Measurements from ENCODE around the gene PKNOX1. TPM values are rescaled to one million over a fixed set of nuclear protein-coding genes. Genes with fewer than 3 reads are reported as not detected.
"Not testable (repeated sequence)": the region's sequence is repeated elsewhere in the genome, so short reads cannot be mapped to it uniquely, and the experiment has no call there.

PKNOX1 gene
- total RNA-seq, 6 experiments from 2014 or later, result 6.2 to 9.5 (median 7.4) TPM

DNA sequence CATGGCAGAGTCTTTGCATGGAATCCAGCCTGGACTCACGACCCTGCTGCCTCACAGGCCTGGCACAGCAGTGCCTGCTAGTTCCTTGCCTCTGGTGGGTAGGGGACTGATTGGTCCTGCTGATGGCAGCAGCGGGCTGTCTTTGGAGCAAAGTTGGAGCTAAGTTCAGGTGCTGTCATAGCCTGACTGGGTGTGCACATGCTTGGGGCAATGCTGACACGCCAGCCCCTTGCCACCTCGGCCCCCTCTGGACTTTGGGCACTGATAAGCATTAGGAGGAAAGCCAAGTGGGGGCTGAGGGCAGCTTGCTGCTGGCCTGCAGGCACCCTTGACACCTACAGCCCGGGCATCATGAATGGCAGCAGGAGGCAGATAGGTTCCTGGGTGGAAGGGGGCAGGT, 67.8 kb downstream of the PKNOX1 start:
- DNase-seq; H3K36me3 ChIP-seq; H3K4me3 ChIP-seq; H3K27me3 ChIP-seq; H3K9me3 ChIP-seq; H3K4me1 ChIP-seq; H3K27ac ChIP-seq; intact Hi-C loops (cut with DNase I): not testable (repeated sequence)
- no CpG with 5 or more reads among the region's 5 CpGs for whole genome bisulfite sequencing (ENCODE audit: insufficient coverage, low coverage, low lambda C conversion rate, missing lambda C conversion rate)
- TF ChIP-seq, protein P1, sequence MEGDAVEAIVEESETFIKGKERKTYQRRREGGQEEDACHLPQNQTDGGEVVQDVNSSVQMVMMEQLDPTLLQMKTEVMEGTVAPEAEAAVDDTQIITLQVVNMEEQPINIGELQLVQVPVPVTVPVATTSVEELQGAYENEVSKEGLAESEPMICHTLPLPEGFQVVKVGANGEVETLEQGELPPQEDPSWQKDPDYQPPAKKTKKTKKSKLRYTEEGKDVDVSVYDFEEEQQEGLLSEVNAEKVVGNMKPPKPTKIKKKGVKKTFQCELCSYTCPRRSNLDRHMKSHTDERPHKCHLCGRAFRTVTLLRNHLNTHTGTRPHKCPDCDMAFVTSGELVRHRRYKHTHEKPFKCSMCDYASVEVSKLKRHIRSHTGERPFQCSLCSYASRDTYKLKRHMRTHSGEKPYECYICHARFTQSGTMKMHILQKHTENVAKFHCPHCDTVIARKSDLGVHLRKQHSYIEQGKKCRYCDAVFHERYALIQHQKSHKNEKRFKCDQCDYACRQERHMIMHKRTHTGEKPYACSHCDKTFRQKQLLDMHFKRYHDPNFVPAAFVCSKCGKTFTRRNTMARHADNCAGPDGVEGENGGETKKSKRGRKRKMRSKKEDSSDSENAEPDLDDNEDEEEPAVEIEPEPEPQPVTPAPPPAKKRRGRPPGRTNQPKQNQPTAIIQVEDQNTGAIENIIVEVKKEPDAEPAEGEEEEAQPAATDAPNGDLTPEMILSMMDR (IDR thresholded peaks at IDR 0.05), result peak in 2 of 4 donors; percentile 9 to 16
- ATAC-seq, result peak; percentile 22 to 54 (median 44)

DNA sequence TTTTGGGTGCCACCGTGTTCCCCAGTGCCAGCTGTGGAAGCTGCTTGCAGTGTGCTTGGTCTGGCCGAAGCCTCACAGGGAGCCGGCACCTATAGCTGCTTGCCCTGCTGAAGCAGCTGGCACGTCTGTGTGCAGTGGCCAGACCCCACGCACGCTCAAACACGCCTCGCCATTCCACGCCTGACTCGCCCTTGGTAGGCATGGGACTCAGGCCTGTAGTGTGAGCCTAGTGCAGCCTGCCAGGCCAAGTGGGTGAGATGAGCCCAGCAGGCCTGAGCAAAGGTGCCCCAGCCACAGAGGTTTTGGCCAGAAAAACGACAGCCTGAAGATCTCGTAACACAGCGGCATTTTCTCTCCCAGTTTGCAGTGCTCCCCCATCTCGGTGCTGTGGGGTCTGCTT, 68.9 kb downstream of the PKNOX1 start:
- H3K4me3 ChIP-seq; ATAC-seq; DNase-seq; intact Hi-C loops (cut with DNase I); H3K27me3 ChIP-seq; H3K4me1 ChIP-seq; H3K27ac ChIP-seq; H3K9me3 ChIP-seq; H3K36me3 ChIP-seq: not testable (repeated sequence)
- WGBS (ENCODE audit: insufficient coverage, low coverage, low lambda C conversion rate, missing lambda C conversion rate), result 100% methylated on average over 1 of the region's 14 CpGs

DNA sequence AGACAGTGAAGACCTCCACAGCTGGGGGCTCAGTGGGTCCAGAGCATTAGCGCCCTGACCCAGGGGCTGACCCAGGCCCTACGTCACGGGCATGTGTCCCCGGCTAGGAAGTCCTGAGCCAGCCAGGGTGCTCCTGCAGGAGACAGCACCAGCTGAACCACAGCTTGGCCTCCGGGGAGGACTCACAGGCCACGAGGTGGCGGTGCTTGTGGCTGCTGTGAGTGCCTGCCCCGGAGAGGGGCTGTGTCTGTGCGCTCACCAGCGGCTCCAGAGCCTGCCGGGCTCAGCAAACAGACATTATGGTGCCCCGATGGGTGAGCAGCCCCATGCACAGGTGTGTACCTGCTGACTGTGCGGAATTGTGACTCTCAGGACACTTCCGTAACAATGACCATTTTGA, 70.2 kb downstream of the PKNOX1 start:
- H3K27me3 ChIP-seq; intact Hi-C loops (cut with DNase I); H3K27ac ChIP-seq; H3K4me3 ChIP-seq; H3K4me1 ChIP-seq; DNase-seq; H3K36me3 ChIP-seq; H3K9me3 ChIP-seq: not testable (repeated sequence)
- peak in 1 of 4 donors; percentile 4 for ATAC-seq
- no CpG with 5 or more reads among the region's 14 CpGs for WGBS (ENCODE audit: insufficient coverage, low coverage, low lambda C conversion rate, missing lambda C conversion rate)

DNA sequence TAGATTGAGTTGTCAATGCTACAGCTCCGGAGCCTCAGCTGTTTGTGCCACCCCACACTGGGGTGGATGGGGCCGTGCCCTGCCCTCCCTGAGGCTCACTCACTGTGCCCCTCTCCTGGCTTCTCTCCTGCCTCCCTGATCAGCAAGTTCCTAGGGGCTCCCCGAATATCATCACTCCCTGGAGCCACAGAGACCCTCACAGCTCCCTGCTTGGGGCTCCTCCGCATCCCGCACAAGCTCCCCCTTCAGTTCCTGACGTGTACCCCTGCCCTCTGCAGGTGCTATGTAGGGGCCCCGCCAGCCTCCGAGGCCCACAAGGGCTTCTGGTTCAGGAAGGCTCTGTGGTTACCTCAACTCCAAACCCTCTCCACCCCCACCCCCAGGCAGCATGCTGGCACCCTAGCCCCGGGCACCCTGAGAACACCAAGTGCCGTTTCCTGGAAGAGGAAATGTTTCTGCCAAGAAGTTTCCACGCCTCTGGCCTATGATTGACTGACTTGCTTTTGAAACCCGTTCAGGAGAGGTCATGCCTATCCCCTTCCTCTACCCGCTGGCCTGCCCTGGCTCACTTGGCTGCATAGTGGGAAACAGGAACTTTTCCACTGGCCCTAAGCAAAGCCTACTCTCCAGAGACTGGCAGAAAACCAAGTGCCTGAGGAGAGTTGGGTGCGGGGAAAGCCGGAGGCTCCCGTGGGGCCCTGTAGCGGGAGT, 71.0 kb downstream of the PKNOX1 start:
- H3K27me3 ChIP-seq; H3K9me3 ChIP-seq; H3K36me3 ChIP-seq; intact Hi-C loops (cut with DNase I); H3K4me3 ChIP-seq; H3K4me1 ChIP-seq; DNase-seq: not testable (repeated sequence)
- ATAC-seq, result peak; percentile 66 to 83 (median 72)
- no CpG with 5 or more reads among the region's 17 CpGs for WGBS (ENCODE audit: insufficient coverage, low coverage, low lambda C conversion rate, missing lambda C conversion rate)
- H3K27ac ChIP-seq, result peak overlapping the region in 1 of 3 donors; percentile 47

DNA sequence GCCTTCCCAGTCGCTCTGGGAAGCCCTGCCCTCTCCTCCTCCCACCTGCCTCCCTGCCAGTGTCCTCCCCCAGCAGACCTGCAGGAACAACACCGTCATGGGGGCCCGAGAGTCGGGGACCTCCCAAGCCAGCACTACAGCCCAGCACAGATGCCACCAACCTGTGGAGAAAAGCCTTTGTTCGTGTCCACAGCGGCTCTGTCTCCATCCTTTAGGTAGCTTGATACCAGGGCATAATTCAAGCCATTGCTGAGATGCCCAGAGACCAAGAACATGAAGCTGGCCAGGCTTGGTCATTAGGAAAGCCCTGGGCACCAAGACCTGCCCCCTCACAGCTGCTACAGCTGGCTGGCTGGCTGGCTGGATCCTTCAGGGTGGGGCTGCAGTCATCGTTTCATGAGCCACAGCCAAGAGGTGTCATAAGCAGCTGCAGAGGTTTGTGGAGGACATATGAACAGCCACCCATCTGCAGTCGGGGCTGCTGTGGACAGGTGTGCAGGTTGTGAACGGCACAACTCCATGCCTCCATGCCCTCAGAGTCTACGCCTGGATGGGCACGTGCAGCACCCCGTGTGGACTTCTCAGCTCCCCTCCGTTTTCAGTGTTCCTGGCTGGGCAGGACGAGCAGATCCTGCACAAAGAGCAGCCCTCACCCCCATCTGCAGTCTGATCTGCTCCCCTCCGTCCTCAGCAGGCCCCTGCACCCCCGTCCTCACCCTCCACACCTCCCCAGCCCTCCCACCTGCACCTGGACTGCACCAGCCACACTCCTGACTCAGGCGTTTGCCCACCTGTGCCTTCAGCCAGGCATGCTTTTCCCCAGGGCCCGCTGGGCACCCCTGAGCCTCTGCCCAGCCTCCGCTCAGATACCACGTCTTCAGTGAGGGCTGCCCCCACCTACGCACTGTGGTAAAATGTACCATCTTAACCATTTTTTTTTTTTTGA, 71.8 kb downstream of the PKNOX1 start:
- H3K4me1 ChIP-seq; H3K27me3 ChIP-seq; H3K4me3 ChIP-seq; DNase-seq; H3K9me3 ChIP-seq; H3K36me3 ChIP-seq; intact Hi-C loops (cut with DNase I): not testable (repeated sequence)
- ATAC-seq, result peak; percentile 21 to 52 (median 43)
- H3K27ac ChIP-seq, result peak overlapping the region in 1 of 3 donors; percentile 40
- WGBS (ENCODE audit: insufficient coverage, low coverage, low lambda C conversion rate, missing lambda C conversion rate), result 20% methylated on average over 1 of the region's 21 CpGs

DNA sequence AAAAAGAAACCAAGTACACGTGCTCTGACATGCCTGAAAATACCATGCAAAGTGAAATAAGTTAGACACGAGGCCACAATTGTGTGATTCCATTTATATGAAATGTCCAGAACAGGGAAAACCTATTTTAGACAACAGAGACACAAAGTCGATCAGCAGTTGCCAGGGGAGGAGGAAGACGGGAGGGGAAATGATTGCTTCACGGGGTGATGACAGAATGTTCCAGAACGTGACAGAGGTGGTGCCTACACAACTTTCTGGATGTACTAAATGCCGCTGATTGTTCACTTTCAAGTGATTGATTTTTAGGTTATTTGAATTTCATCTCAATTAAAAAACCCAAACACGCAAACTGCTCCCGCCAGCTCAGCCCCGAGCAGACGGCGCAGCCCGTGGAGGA, 78.8 kb downstream of the PKNOX1 start:
- H3K4me1 ChIP-seq; H3K27me3 ChIP-seq; H3K36me3 ChIP-seq; intact Hi-C loops (cut with DNase I); DNase-seq; H3K9me3 ChIP-seq; H3K27ac ChIP-seq; H3K4me3 ChIP-seq: not testable (repeated sequence)
- peak in 2 of 4 donors; percentile 11 to 56 for ATAC-seq
- WGBS (ENCODE audit: insufficient coverage, low coverage, low lambda C conversion rate, missing lambda C conversion rate), result no CpG with 5 or more reads among the region's 13 CpGs

DNA sequence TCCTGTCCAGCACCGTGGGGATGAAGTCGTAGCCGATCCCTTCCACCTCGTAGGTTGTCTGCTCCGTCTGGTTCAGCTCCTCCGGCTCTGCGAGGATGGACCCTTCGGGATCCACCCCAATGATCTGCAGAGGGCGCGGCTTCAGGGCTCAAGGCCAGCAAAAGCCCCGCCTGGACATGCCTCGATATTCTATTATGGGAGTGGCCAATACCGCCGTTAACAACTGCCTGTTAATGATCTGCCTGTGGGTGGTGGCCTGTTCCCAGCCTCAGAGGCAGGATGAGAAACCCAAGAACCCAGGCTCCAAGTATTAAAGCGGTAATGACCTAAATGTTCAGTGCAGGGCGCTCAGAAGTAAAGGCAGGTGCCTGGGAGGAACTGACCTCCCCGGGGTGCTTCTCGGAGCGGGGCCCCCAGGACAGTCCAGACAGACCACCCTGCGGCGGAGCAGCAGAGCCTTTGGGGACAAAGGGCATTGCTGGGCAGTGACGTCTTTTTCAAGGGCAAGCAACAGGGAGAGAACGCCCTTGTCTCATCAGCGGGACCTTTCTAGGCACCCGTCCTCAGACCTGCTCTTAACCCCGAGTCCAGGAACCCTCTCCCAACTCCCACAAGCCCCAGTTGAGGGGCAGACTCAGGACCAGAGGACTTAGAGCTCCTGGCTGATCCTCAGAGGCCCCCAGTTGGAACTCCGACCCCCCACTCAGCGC, 88.7 kb downstream of the PKNOX1 start:
- DNase-seq, result peak in 1 of 3 donors; percentile 21
- H3K4me3 ChIP-seq; H3K9me3 ChIP-seq; ATAC-seq; H3K27me3 ChIP-seq; intact Hi-C loops (cut with DNase I); H3K4me1 ChIP-seq; H3K36me3 ChIP-seq; H3K27ac ChIP-seq: not testable (repeated sequence)
- no CpG with 5 or more reads among the region's 28 CpGs for WGBS (ENCODE audit: insufficient coverage, low coverage, low lambda C conversion rate, missing lambda C conversion rate)

DNA sequence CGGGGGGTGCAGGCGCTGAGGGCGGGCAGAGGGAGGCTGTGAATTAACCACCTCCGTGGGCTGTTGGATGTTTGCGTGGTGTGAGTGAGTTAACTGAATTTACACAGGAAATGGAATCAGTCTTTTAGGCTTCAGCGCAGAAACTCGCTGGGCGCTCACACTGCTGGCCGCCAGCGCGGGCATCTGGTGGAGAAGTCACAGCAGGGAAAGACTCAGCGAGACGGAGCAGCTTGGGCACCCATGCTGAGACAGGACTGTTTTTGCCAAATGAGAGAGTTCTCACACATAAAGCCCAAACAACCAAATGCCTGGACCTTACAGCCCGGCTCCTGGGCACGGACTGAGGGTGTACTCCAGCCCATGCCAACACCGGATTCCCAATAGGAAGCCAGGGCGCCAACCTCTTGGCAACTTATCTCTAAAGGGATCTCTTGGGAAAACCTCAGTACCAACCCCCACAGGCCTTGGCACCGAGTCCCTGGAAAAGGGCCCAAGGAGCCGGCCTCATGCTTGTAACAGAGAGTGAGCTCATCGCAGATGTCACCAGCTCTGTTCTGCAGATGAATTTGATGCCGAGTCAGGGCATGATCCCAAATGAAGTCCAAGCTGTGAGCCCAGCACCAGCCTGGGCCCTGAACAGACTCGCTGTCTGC, 90.0 kb downstream of the PKNOX1 start:
- H3K27ac ChIP-seq; H3K36me3 ChIP-seq; H3K4me3 ChIP-seq; H3K9me3 ChIP-seq; H3K4me1 ChIP-seq; H3K27me3 ChIP-seq; intact Hi-C loops (cut with DNase I); DNase-seq: not testable (repeated sequence)
- no CpG with 5 or more reads among the region's 22 CpGs for WGBS (ENCODE audit: insufficient coverage, low coverage, low lambda C conversion rate, missing lambda C conversion rate)
- ATAC-seq, result peak in 2 of 4 donors; percentile 12 to 45

DNA sequence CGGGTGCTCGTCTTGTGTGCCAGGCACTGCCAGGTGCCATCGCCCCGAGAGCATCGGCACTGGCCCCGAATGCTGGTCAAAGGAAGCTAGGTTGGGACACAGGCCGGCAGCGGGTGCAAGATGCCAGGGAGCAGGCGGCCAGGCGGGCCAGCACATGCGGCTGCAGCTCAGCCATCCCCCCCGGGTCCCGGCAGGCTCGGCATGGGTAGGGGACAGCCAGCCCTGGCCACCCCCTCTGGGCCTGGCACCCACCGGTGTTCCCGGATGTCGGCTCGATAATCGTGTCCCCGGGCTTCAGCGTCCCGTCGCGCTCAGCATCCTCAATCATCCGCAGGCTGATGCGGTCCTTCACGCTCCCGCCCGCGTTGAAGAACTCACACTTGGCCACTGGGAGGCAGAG, 91.6 kb downstream of the PKNOX1 start:
- no CpG with 5 or more reads among the region's 30 CpGs for WGBS (ENCODE audit: insufficient coverage, low coverage, low lambda C conversion rate, missing lambda C conversion rate)
- H3K27me3 ChIP-seq; H3K9me3 ChIP-seq; intact Hi-C loops (cut with DNase I); ATAC-seq; H3K4me1 ChIP-seq; H3K36me3 ChIP-seq; H3K4me3 ChIP-seq; H3K27ac ChIP-seq: not testable (repeated sequence)
- DNase-seq, result peak in 1 of 3 donors; percentile 37
